Umbilical cord (tissue), 2 donors: Measurements from ENCODE around the gene CAB39. TPM values are rescaled to one million over a fixed set of nuclear protein-coding genes. Genes with fewer than 3 reads are reported as not detected.

Experiments
- DNase-seq: peaks from one replicate; pipeline ENCODE4 v3.0.0-alpha.2; 2015; ENCODE audit warnings: low spot score
- total RNA-seq: library from RNA; depleted of rRNA; stranded (reverse); fragments of >200 nt; gene quantifications from one replicate; pipeline ENCODE4 v1.2.3, GENCODE V29; 2014; ENCODE audit warnings: low replicate concordance; ENCODE audit not compliant: insufficient read depth

The CAB39 gene
- 66.4 TPM for total RNA-seq

DNA sequence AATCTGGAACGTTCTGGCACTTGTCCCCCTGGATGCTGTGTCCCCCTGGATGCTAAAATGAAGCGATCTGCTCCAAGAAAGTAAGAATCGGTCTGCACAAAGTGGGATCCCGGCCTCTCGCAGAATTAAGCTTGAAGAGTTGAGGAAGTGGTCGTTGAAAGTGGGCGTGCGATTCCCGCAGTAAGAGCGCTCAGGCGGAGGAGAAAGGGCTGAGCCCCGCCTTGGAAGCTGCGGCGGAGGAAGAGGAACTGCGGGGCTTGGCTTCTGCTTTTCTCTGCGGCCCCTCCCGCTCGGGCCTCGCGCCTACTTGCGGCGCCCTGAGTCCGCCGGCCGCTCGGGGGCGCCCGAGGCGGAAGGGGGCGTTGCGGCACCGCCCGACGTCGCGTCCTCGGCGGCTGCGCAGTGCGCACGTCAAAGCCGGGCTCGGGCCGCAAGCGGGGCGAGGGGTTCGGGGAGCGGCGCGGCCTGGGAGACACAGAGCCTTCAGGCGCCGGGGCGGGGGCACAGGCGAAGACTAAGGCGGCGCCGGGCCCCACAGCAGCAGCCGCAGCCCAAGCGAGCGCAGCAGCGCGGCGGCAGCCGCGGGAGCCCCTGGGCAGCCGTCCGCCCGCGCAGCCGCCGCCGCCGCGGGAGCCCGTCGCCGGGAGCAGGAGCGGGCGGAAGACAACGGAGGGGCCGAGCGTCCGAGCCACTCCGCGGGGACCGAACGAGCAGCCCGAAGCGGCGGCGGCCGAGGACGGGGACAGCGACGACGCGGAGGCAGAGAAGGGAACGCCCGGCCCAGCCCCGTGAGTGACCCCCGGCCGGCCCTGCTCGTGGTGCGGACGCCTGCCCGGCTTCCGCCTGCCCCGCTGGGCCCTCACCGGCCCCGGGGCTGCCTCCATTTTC is at the start of gene CAB39:
CAB39 (plus strand) TSS at position 400 of the 888 bp plus-strand sequence. CDS start 47,160 bp downstream, outside the sequence.
- DNase-seq, result peak; percentile 93

DNA sequence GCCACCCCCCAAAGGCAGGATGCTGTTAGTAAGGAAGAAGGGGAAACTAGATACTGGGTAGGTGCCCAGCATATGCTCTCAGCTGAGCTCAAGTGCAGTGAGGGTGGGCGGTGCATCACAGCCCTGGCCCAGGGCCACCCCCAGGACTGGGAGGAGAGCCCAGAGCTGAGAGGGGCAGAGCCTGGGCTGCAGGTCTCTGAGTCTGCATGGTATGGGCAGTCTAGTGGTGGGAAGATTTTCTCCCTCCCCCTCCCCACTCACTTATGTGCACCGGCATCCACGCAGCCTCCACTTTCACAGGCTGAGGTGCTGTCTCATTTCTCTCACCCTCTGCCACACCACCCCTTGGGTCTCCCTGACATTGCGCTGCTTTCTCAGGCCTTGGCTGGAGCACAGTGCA is 48.5 kb upstream of the CAB39 start:
- peak; percentile 55 for DNase-seq

DNA sequence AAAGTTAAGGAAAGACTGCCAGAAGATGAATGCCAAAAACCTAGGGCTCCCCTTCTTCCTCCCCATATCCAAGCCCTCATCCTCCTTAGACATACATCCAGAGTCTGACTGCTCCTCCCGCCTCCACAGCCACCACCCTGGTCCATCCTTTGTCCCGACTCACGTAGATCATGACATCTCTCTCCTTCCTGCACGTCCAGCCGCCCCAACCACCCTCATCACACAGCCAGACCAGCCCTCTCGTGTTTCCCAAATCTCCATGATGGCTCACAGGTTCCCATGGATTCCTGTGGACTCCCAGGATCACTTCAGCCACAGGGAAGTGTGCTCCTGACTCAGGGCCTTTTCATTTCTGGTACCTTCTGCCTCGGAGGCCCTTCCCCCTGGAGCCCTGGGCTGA is 47.8 kb upstream of the CAB39 start:
- DNase-seq, result no peak

DNA sequence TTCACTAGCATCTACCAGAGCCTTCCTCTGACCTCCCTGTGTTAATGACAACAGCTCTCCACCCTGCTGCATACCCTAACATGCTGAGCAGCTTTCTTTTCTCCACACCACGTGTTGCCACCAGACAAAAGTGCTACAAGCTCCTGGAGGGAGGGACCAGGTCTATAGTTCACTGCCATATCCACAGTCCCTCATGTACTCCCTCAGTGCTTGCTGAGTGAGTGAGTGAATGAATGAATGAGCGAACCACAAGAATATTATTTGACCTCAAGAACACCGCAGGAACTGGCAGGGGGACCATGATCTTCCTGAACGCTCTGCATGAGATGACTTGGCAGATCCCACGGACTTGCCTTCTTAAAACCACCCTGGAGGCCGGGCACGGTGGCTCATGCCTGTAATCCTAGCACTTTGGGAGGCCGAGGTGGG is 47.4 kb upstream of the CAB39 start:
- DNase-seq, result no peak

DNA sequence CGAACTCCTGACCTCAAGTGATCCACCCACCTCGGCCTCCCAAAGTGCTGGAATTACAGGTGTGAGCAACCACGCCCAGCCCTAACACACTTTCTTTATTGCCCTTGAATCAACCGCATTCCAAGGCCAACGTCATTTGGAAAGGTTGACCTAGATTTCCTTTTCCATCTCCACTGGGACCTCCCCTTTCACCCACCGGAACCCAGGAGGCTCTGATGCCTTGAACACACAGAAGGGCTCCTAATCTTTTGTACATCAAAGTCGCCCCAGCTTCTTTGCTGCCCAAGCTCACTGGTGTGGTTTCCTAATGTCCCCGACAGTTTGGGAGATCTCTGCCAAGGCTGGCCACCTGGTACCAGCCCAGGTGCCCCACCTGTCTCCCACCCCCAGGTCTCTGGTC is 46.2 kb upstream of the CAB39 start:
- no peak for DNase-seq

DNA sequence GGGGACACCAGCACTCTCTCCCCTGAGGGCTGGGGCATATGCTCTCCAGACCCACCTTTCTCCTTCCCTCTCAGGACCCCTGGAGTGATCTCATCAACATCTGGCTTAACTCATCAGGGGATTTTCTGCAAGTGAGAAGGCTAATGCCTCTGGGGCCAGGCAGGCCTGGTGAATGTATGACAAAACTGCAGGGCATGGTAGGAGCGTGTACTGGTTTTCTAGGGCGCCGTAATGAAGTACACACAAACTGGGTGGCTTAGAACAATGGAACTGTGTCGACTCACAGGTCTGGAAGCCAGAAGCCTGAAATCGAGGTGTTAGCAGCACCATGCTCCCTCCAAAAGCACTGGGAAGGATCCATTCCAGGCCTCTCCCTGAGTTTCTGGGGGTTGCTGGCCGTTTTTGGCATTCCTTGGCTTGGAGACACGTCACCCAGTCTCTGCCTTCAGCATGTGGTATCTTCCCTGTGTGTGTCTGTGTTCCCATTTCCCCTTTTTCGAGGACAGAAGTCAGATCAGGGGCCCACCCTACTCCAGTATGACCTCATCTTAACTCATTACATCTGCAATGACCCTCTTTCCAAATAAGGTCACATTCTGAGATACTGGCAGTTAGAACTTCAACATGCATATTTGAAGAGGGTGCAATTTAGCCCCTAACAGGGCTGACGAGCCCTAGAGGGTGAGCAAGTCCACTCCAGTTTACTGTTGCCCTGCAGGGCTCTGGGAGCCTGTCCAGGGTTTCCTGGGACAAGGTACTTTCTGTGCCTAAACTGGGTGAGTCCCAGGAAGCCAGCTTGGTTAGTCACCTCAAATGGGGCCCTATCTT is 45.5 kb upstream of the CAB39 start:
- DNase-seq, result peak; percentile 52

DNA sequence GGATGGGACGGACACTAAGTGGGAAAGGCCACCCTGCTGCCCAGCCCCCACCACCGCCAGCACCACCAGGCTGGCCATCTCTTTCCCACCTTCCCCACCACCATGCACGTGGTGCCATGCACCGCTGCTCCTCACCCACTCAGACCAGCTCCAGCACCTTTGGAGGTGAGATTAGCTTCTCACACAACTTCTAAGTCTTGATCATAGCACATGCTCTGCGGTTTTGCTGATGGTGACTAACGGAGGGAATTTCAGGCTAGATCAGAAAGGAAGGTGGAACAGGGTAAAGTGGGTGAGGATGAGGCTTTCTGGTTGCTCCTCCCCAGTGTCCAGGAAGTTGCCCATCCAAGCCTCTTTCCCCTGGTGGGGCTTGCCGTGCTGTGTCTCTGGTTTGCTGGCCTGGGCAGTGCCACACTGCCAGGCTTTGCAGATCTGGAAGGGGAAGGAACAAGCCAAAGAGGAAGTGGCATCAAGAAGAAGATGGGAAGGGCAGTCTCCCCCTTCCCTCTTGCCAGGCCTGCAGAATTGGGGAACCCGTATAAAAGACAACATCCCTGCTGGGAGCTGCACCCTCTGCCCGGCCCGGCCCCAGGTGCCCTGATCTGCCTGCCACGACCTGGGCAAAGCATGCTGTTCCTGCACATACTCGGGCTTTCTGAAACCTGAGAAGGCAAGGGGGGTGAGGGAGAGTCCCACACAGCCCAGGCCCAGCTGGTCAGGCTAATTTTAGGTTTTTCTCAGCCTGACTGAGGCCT is 44.3 kb upstream of the CAB39 start:
- peak; percentile 63 for DNase-seq

DNA sequence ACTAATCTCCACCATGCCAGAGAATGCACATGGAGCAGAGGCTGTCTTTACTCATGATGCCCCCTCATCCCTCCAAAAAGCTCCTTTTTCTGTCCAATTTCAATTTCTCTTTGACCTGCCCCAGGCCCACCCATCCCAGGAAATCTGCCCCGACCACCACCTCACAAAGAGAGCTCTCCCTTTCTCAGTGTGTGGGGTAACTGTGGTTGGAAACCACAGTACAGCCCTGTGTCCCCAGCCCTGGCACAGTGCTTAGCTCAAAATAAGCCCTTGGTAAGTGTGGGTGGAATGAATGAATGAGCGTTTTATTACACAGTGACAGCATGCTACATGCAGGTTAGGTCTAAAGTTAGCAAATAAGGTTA is 43.7 kb upstream of the CAB39 start:
- DNase-seq, result no peak

DNA sequence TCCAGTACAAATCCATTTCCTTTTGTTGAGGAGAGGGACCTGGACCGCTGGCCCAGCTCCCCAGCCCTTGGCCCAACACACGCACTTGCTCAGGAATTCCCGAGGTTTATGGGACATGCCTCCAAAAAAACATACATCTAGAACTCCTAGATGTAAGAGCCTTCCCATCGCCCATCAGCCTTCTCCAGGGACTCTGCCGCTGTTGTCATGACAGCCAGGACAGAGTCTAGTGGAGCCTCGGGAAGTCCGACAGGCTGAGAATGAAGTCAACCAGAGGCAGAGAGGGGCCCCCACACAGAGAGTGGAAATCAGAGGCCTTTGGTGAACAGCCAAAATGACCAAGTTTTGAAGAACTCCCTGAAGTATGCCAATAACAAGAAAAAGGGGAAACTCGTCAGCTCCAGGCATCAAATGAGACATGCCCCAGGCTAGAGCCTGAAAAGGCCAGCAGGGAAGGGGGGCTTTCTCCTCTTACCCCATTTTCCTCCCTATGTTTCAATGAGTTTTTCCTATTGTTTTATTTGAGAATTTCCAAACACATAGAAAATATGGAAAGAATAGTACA is 43.2 kb upstream of the CAB39 start:
- no peak for DNase-seq

DNA sequence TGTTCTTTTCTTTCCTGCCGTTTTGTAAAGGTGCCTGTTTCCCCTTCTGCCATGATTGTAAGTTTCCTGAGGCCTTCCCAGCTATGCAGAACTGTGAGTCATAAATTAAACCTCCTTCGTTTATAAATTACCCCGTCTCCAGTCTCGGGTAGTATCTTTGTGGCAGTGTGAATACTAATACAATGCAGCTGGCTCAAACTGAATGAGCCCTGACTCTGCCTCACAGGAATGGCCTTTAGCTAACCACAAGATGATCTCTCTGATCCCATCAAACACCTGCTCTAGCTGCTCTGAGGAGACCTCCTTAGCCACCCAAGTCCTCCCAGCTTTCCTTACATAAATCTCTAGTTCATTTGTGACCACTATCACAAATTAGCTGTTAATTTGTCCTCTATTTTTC is 41.5 kb upstream of the CAB39 start:
- DNase-seq, result no peak

DNA sequence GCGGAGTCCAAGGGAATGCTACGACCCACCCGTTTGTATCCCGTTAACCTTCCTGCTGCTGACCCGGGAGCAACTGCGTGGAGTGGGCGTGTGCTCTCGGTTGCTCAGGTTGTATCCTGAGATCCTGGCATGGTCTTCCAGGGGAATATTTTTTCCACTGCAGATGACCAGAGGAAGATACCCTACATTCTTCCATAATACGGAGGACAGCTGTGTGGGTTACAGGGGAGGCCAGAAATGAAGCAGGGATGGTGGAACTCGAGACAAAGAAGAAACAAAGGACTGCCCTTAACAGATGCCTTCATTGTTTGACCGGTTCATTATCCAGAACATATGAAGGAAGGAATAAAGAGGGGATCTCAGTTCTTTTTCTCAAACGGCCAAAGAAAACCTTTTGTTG is 39.8 kb upstream of the CAB39 start:
- no peak for DNase-seq

DNA sequence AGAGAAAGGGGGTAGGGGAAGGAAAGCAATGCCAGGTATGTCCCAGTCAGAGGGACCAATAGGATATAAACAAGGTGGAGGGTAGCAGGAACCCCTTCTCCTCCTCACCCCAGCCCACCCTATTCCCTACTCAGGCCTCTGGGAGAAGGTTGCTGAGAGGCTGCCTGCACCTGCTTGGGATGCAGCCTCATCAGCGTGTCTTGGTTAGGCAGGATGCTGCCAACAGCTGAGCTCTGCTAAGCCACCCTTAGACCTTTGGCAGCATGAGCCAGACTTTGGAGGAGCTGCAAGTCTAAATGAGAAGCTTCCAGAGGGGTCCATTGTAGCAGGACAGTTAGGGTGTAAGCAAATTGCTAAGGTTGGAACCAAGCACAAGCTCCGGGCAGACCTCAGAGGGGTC is 38.2 kb upstream of the CAB39 start:
- no peak for DNase-seq

DNA sequence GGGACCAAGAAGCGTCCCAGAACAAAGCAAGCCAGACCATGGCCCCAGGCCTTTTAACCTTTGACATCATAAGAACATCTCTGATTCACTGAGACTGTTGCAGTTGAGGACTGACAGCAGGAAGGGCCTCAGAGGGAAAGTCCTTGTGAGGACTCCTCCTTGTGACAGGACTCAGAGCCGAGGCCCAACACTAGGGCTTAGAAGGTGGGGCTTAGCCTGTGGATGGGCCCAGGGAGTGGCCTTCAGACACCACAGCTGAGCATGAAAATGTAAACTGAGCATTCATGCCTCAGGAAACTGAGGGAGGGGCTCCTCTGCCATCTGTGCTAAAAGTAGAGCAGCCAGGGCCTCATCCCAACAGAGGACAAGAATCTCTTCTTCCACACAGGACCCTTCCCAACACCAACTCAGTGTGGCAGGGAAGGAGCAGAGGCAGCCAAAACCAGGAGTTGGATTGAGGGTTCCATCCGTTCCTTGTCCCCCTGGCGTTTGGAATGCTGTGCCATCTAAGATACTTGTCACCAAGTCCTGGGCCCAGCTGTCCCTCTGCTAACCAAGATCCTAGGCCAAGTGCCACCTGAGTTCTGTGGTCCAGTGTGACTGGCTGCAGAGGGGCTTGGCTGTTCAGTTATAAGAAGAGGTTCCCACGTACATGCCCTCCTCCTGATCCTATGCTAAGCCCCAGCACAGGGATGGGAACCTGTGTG is 37.5 kb upstream of the CAB39 start:
- DNase-seq, result no peak

DNA sequence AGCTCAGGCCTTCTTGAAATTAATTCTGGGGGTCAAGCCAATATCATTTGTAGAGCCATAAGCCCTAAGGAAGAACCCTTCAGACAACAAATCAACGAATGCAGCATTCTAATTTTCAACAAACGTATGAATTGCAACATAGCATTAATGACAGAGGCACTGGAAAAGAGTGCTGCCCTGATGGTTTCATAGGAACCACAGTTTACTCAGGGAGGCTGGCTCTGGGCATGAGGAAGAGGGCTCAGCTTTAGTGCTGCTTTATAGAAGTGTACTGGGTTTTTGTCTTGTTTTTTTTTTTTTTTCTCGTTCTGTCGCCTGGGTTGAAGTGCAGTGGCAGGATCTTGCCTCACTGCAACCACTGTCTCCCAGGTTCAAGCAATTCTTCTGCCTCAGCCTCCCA is 36.1 kb upstream of the CAB39 start:
- no peak for DNase-seq

DNA sequence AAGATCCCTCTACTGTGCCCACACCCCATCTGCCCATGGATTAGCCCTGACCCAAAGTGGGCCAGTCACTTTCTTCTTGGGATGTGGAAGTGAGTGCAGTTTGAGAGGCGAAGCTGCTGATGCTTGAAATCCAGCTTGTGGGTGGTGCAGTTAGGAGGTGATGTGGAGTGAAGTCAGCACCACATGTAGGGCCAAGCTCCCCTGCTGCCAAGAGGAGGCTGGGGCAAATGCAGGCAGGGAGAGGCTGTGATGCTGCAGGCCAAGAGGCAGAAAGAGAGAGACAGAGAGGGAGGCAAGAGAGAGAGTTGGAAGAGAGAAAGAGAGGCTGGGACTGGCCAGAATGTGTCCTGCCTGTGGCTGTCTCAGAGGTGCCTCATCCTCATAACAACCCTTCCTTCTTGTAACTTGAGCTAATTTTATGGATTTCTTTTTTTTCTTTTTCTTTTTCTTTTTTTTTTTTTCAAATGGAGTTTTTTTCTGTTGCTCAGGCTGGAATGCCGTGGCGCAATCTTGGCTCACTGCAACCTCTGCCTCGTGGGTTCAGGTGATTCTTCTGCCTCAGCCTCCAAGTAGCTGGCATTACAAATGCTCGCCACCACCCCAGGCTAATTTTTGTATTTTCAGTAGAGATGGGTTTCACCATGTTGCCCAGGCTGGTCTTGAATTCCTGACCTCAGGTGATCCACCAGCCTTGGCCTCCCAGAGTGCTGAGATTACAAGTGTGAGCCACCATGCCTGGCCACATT is 35.3 kb upstream of the CAB39 start:
- DNase-seq, result no peak

DNA sequence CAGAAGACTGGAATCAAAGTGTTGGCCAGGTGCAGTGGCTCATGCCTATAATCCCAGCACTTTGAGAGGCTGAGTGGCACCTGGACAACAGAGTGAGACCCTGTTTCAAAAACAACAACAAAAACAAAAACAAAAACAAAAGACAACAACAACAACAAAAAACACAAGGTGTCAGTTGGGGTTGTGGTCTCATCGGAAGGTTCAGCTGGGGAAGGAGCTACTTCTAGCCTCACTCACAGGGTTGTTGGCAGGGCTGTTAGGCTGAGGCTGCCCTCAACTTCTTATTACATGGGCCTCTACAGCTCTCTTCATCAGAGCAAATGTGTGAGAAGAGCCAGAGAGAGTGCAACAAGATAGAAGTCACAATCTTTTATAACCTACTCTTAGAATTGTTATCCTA is 34.6 kb upstream of the CAB39 start:
- DNase-seq, result no peak

DNA sequence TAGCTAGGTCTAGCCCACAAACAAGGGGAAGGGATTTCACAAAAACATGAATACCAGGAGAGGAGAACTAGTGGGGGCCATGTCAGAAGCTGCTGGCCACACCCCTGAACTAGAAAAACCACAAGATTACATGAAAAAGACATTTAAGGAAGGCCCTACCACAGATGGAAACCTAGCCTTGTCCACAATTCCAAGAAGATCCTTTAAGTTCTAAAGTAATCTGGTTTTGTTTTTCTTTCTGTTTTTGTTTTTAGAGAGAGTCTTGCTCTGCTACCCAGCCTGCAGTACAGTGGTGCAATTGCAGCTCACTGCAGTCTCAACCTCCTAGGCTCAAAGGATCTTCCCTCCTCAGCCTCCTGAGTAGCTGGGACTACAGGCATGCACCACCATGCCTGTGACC is 34.2 kb upstream of the CAB39 start:
- DNase-seq, result no peak

DNA sequence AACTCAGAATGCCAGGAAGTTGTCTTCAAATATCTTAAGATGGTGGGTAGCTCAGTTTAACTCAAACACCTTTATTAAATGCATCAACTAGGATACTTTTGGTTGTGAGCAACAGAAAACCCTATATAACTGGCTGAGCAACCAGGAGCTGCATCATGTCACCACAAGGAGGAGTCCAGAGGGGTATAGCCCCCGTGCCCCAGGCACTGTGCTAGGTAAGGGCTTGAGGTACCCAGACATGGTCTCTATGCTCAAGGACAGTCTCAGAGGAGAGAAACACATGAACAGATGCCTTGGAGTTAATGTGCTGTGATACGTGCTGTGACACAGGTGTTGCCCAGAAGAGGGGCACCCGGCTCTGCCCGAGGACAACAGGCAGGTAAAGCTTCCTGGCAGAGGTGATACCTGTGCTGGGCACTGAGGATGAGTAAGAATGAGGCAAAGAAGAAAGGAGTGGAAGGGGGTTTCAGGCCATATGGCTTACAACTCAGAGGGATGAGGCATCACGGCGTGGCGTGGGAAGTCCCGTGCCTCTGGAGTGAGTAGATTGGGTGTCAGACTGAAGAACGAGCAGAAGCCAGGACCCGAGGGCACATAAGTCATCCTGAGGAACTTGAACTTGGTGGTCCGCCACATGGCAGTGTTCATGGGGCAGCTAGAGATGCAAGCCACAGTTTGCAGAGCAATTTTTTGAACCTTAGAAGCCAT is 32.0 kb upstream of the CAB39 start:
- no peak for DNase-seq

DNA sequence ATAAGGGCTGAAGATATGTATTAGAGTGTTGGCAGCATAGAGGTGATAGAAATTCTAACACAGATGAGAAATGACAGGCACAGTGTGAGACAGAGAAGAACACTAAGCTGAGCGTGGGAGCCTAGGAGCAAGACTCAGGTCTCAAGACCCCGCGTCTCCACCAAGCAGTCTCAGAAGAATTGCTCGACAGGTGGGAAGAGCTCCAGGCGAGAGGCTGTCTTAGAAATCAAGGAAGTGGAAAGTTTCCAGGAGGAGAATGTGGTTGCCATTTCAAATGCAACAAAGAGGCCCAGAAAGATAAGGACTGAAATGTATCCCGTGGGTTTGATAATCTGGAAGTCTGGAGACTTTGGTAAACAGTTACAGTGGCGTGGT is 31.5 kb upstream of the CAB39 start:
- DNase-seq, result no peak

DNA sequence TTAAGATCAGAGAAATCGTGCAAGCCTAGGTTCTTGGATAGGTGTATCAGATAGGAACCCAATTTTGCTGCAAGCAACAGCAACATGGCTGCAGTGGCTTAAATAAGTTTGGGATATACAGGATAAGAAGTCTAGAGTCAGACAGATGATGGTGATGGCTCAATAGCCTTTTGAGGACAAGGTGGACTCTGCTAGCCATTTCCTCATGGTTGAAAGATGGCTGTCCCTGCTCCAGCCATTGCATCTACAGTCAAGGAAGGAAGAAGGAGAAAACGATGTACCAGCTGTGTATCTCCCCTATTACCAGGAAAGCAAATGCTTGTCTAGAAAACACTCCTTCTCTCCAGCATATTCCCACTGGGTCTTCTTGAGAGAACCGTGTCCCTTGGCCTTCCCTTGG is 30.1 kb upstream of the CAB39 start:
- no peak for DNase-seq
